ENCODE measurements around the gene SLC7A14.

The SLC7A14 gene

DNA sequence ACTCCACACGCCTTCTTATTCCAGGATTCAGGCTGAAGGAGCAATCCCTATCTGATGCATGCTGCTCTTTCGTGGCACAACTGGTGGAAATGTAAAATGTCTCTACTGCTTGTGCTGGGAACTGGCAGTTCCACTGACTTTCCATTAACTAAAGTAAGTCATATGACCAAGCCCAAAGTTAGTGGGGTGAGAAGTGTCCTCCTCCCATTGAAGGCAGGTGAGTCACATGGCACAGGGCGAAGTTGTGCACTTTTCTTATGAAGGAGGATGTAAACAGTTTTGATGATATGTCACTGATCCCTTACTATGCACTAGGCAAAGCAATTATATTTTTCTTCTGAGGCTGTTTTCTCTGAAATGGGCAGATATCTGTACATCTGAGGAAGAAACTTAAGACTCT lies 51.6 kb downstream of the SLC7A14 start:
- DNase-seq (ENCODE audit: low read depth) = no peak

- no peak for DNase-seq (ENCODE audit: low read depth)
Observed at GRCh38 chr3:170532573-170532972, 53.3 kb downstream of the SLC7A14 start.

DNA sequence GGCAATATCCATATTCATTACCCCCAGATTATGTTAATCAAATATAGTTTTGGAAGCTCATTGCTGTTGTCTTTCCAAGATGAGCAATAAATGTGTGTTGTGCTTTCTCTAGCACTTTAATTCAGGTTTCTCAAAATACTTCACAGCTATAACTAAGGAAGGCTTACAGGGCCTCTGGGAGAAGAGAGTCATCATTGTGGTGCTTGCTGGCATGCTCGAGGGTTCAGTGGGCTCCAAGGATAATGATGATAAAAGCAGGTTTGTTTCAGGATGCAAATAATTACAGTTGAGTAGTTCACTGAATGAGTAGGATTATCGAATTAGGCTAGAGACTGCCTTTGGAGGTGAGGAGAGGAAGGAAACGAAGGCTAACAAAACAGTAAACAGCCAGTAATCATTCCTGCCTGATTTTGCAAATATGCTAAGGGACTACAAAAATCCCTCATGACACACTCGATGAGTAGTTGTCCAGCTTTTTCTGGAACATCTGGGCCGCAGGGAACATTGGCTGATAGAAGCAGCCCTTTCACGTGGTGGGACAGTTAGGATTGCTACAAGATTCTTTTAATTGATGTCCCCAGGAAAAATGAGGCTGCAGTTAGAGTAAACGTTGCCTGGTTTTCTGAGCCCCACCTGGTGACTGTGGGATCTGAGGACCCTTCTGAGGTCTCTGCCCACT lies 54.1 kb downstream of the SLC7A14 start:
- DNase-seq (ENCODE audit: low read depth) = no peak

GRCh38 chr3:170531054-170531453 lies 54.8 kb downstream of the SLC7A14 start:
- DNase-seq (ENCODE audit: low read depth) = no peak

- DNase-seq (ENCODE audit: low read depth) = no peak
Observed at GRCh38 chr3:170529912-170530311, 56.0 kb downstream of the SLC7A14 start.

DNA sequence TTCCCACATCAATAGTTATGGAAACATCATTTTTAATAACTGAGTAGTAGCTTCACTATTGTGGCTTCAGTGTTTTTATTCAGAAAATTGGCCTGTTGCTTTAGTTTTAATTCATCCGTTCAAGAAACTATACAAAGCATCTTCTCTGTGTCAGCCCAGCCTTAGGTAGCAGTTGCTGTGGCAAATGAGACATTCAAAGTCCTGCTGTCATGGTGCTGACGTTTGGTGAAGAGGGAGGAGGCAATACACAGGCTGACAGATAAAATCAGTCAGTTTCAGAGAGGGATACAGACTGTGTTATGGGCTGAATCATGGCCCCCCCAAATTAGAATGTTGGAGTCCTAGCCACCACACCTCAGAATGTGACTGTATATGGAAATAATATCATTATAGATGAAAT lies 56.5 kb downstream of the SLC7A14 start:
- no peak for DNase-seq (ENCODE audit: low read depth)

GRCh38 chr3:170528726-170529125 lies 57.1 kb downstream of the SLC7A14 start:
- DNase-seq (ENCODE audit: low read depth) = no peak

- DNase-seq (ENCODE audit: low read depth) = no peak
Observed at GRCh38 chr3:170524073-170524472, 61.8 kb downstream of the SLC7A14 start.

- DNase-seq (ENCODE audit: low read depth) = no peak
Observed at GRCh38 chr3:170523248-170523647, 62.6 kb downstream of the SLC7A14 start.

GRCh38 chr3:170522201-170522600 lies 63.7 kb downstream of the SLC7A14 start:
- no peak for DNase-seq (ENCODE audit: low read depth)

GRCh38 chr3:170520996-170521395 lies 64.9 kb downstream of the SLC7A14 start:
- no peak for DNase-seq (ENCODE audit: low read depth)

DNA sequence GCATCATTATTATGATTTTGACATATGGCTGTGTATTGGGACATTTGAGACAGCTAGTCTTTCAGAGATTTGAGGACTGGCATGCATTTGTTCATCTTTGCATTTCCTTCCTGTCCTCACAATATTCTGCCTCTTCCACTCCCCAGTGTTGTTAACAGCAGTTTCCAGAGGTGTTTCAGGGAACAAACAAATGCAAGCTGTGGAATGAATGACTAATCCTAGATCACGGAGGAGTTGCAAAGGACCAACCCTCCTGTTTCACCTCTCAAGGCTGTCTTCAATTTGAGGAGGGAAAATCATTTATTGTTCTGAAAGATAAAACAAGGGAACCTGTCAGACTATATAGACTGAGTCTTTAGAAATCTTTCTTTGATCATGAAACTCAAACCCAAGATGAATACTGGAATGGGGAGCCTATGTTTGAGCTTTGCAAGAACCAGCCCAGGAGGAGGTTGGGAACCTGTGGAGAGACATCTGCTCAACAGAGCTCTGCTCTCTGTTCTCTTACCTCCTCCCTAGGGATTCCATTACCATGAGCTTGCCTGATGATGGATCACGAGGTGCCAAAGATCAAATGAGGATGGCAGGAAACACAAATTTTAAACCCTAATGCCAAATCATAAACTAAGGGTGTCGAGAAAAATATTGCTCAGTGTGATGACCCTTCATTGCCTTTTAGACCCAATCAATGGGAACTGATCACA lies 68.5 kb downstream of the SLC7A14 start:
- DNase-seq (ENCODE audit: low read depth) = no peak

DNA sequence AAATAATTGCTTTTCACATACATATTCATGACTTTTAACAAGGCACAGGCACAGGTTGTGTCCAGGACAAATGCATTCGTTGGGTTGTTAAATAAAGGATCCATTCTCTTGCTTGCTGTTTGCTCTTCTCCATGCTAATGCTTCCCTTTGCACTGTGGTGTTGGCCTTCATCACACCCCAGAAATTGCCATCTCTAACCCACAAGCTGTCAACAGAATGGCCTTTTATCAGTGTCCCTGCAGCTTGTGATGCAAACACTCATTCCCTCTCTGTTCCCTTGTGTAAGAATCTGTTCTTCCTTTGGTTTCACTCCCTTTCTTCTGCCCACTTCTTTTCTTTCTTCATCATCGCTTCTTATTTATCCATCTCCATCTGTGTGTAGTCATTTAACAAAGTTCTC lies 72.2 kb downstream of the SLC7A14 start:
- DNase-seq (ENCODE audit: low read depth) = no peak

- DNase-seq (ENCODE audit: low read depth) = no peak
Observed at GRCh38 chr3:170511371-170511770, 74.5 kb downstream of the SLC7A14 start.

DNA sequence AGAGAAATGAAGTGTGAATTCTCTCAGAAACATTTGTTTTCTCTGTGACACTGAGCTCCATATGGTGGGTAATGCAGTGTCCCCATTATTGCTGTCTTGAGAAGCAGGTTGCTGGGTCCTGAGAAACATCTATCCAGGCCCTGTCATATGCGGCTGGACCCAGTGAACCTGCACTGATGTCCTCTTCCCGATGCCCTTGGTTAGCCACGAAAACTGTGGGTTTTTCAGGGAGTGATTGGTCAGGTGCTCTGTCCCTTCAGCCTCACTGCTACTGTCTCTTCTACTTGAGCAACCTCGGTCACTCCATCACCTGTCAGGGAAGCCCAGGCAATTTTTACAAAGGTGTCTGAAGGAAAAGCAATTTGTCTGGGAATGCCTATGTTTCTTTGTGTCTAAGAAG lies 77.0 kb downstream of the SLC7A14 start:
- no peak for DNase-seq (ENCODE audit: low read depth)

DNA sequence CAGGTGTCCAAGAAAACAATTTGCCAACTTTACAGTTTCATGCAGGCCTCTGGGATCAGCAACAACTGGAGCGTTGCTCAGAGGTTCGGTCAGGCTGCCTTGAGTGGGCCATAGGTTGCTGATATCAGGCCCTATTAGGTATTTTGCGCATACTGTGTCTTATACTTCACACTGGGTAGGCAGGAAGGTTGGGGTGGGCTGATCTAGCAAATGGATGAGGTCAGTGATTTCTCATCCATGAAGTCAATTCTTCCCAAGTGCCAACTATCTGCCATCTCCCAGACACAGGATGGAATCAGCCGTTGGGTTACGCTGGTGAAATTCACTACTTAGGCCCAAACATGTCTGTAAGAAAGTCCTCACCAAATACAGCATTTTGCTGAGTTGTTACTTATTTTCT lies 77.6 kb downstream of the SLC7A14 start:
- DNase-seq (ENCODE audit: low read depth) = no peak

DNA sequence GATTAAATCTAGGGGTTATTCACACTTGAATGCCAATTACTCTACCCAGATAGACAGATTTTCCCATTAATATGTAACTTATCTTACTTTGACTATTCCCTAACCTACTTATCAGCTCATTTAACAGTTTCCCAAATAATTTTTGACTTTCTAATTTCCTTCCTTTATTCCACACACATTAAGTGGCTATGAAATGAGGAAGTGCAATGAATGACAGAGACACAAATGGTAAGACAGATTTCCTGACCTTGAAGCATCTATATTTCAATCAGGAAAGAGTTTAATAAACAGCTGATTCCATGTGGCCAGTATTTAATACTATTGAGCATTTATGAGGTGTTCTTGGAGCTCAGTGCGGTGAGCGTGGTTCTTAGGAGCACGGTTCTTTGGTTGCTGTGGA lies 78.8 kb downstream of the SLC7A14 start:
- DNase-seq (ENCODE audit: low read depth) = no peak

DNA sequence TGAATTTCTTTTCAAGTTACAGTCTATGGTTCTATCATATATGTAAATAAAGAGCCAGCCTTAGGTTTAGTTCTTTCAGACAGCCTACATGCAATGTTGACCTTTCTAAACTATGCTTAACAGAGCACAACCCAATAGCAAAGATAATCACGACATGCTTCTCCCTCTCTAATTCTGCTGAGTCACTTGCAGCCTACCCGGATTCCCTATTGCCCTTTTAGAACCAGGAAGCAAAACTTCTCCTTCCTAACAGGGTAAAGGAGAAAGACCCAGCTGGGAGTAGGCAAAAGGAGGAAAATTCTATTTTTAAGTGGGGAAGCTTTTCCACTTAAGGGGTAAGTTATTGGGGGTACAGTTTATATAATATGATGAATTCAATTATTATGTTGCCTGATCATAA lies 79.3 kb downstream of the SLC7A14 start:
- DNase-seq (ENCODE audit: low read depth) = no peak

DNA sequence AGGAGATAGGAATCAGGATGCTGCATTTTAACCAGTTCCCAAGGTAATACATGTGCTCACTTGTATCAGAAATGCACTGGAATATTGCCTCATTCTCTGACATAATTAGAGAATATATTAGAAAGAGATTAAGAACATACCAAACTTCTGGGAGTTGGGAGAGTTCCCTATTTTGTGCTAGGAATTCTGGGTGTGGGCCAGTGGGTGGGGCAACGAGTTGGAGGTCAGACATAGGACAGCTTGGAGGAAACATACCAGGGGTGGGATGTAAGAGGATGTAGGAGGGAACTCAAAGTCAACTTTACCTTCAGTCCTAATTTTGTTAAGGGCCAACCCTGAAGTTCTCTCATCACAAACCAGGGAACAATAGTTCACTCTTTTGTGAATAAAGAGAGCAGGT lies 83.6 kb downstream of the SLC7A14 start:
- no peak for DNase-seq (ENCODE audit: low read depth)

DNA sequence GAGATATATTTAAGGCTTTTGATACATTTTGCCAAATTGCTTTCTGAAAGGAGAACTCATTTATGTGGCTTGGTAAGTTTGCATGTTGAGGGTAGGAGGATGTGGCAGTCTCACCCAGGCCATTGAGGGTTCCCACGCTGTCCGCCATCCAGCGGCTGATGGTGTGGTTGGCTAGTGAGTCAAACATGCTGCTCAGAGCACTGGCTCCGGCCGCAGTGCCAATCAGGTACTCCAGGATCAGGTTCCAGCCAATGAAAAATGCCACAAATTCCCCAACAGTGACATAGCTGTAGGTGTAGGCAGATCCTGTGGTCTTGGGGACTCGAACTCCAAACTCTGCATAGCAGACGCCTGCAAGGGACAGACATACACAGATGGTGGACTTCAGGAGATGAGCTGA lies 84.9 kb downstream of the SLC7A14 start:
- DNase-seq (ENCODE audit: low read depth) = no peak

- DNase-seq (ENCODE audit: low read depth) = no peak
Observed at GRCh38 chr3:170500462-170500861, 85.4 kb downstream of the SLC7A14 start.

DNA sequence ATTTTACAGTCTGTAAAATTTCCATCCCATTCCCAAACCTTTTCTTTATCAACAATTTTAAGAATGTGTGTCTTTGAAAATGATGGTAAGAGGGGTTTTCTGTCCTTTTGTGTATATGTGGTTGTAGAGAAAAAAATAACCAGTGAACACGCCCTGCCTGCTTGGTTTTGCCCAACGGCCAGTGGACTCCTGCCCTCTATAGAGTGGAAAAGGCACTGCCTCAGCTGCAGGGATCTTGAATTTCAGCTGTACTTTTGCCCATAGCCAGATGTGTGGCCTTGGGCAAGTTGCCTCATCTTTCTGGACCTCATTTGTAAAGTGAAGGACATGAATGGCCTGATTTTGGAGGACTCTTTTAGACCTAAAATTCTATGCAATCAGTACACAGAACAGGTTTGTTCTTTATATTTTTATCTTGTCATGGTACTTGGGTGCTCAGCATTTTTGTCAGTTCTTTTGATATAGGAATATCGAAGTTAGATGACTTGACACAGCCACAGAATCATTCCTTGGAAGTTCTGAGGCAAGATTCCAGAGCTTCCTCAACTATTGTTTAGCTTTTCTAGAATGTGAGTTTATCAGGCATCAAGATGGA lies 86.2 kb downstream of the SLC7A14 start:
- no peak for DNase-seq (ENCODE audit: low read depth)

Data from activated T-helper 9 cell treated with anti-CD3 and anti-CD28 coated beads, Interleukin-2, amount 50 U/mL, for 16 hours (primary cell).